RPMI8226 (cell line): ENCODE results near the gene ARHGEF10L.
A peak's percentile ranks its signal among the peaks of the same experiment; 100 is the strongest.

Experiments used
- DNase-seq: peaks from one replicate; pipeline ENCODE4 v3.0.0-alpha.2; 2015

ARHGEF10L gene

GRCh38 chr1:17551755-17552234 lies 12.3 kb downstream of the ARHGEF10L start:
- DNase-seq, result no peak

- DNase-seq, result no peak
These were observed 14.6 kb downstream of the ARHGEF10L start for GRCh38 chr1:17553975-17554700.

GRCh38 chr1:17554954-17555353 lies 15.5 kb downstream of the ARHGEF10L start:
- no peak for DNase-seq

GRCh38 chr1:17557986-17558385 lies 18.5 kb downstream of the ARHGEF10L start:
- DNase-seq, result no peak

GRCh38 chr1:17558541-17558940 lies 19.0 kb downstream of the ARHGEF10L start:
- no peak for DNase-seq

GRCh38 chr1:17558954-17559614 lies 19.6 kb downstream of the ARHGEF10L start:
- DNase-seq, result no peak

- no peak for DNase-seq
These were observed 20.3 kb downstream of the ARHGEF10L start for GRCh38 chr1:17559615-17560419.

GRCh38 chr1:17561247-17561548 lies 21.7 kb downstream of the ARHGEF10L start:
- DNase-seq, result no peak

- no peak for DNase-seq
These were observed 22.1 kb downstream of the ARHGEF10L start for GRCh38 chr1:17561561-17561985.

- DNase-seq, result no peak
These were observed 22.9 kb downstream of the ARHGEF10L start for GRCh38 chr1:17562375-17562774.

- no peak for DNase-seq
These were observed 24.2 kb downstream of the ARHGEF10L start for GRCh38 chr1:17563494-17564281.

- no peak for DNase-seq
These were observed 25.2 kb downstream of the ARHGEF10L start for GRCh38 chr1:17564458-17565393.

GRCh38 chr1:17565461-17566252 lies 26.2 kb downstream of the ARHGEF10L start:
- no peak for DNase-seq

- no peak for DNase-seq
These were observed 26.9 kb downstream of the ARHGEF10L start for GRCh38 chr1:17566417-17566816.

- no peak for DNase-seq
These were observed 27.4 kb downstream of the ARHGEF10L start for GRCh38 chr1:17566892-17567291.

- no peak for DNase-seq
These were observed 28.1 kb downstream of the ARHGEF10L start for GRCh38 chr1:17567582-17567981.

- no peak for DNase-seq
These were observed 28.8 kb downstream of the ARHGEF10L start for GRCh38 chr1:17568014-17568900.

- peak; percentile 72 for DNase-seq
These were observed 30.0 kb downstream of the ARHGEF10L start for GRCh38 chr1:17569200-17570139.

GRCh38 chr1:17570228-17570627 lies 30.7 kb downstream of the ARHGEF10L start:
- no peak for DNase-seq
